HFFc6 (cell line): Measurements from ENCODE around the gene PPARA. TPM values are rescaled to one million over a fixed set of nuclear protein-coding genes. Genes with fewer than 3 reads are reported as not detected.

Experiments
- DNase-seq: peaks from one replicate; pipeline ENCODE4 v3.0.0-alpha.2; 2018
- H3K27ac Mint-ChIP-seq: 2 replicates; pipeline ENCODE4 v1.8.0; 2020; ENCODE audit warnings: mild to moderate bottlenecking, mixed read lengths
- H3K27me3 Mint-ChIP-seq: 2 replicates; pipeline ENCODE4 v1.8.0; 2021; ENCODE audit warnings: mild to moderate bottlenecking, moderate library complexity, mixed read lengths; ENCODE audit not compliant: insufficient read depth
- H3K36me3 Mint-ChIP-seq: 2 replicates; pipeline ENCODE4 v1.8.0; 2021; ENCODE audit warnings: low read depth, mixed read lengths
- H3K4me1 Mint-ChIP-seq: 2 replicates; pipeline ENCODE4 v1.8.0; 2020; ENCODE audit warnings: low read depth, mixed read lengths
- H3K4me3 Mint-ChIP-seq: 2 replicates; pipeline ENCODE4 v1.8.0; 2020; ENCODE audit warnings: mild to moderate bottlenecking, moderate library complexity, mixed read lengths
- H3K9me3 Mint-ChIP-seq: 2 replicates; pipeline ENCODE4 v1.8.0; 2020; ENCODE audit warnings: mild to moderate bottlenecking, mixed read lengths
- CTCF ChIP-seq: fragments of 200-600 bp; sonication (generic); IDR thresholded peaks from 2 replicates; pipeline ENCODE4 v1.5.0; 2021; ENCODE audit warnings: antibody characterized with exemption, mild to moderate bottlenecking
- total RNA-seq, 6 experiments: library from RNA; stranded (reverse); fragmentation: NEBNext Ultra II Directional; extraction: Animal tissue kit (Norgen Biotek cat#: 25700); gene quantifications; 2 replicates in 1 of 6; 3 replicates in 5 of 6; pipeline ENCODE4 v1.2.3, GENCODE V29; 2021

PPARA gene
- total RNA-seq, 6 experiments from 2014 or later = 14.1 to 16.0 (median 15.1) TPM

- H3K4me3 Mint-ChIP-seq = no peak overlapping the region
Measured at GRCh38 chr22:46122511-46122971, 27.8 kb upstream of the PPARA start.

DNA sequence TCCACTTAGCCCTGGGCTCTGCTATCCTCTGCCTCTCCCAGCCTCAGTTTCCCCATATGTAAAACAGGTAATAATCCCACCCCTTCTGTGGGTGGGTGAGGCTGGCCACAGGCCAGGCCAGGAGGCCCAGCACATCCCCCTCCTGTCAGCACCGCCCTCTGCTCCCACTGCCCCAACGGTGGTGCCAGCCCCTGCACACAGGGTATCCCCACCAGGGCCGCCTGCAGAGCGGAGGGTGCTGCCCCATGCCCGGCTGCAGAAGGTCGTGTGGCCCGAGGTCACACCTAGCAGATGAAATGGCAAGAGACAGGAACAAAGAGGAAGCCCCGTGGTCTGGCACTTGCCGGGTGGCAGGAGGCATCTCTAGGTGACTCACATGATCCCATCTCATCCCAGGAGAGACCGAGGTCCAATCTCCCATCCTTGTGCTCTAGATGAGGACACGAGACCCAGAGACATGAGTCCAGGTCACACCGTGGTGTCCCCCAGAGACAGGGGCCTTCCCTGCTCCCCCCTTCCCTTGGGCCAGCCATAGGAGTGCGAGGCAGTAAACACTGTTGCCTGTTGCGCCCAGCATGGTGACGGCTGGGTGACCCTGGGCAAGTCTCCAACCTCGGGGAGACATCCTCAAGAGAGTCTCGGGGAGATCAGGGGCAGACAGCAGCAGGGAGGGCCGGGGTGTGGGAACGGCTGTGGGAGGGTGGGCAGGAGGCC, 27.2 kb upstream of the PPARA start:
- DNase-seq = no peak

More at GRCh38 chr22:46122511-46122971, 27.8 kb upstream of the PPARA start:
- TF ChIP-seq CTCF = peak; percentile 94
- H3K27ac Mint-ChIP-seq = no peak overlapping the region
- peaks cover 35% of the 10 kb centered on the region for H3K27me3 Mint-ChIP-seq
- peaks cover 17% of the 10 kb centered on the region for H3K4me1 Mint-ChIP-seq
- no peaks in the 10 kb centered on the region for H3K36me3 Mint-ChIP-seq
- peaks cover 6% of the 10 kb centered on the region; the same call in 1 of the 2 replicates for H3K9me3 Mint-ChIP-seq
- no peak for DNase-seq

GRCh38 chr22:46123694-46124382, 26.5 kb upstream of the PPARA start:
- H3K27me3 Mint-ChIP-seq = peaks cover 22% of the 10 kb centered on the region
- H3K4me1 Mint-ChIP-seq = peaks cover 17% of the 10 kb centered on the region
- no peak for TF ChIP-seq CTCF
- no peaks in the 10 kb centered on the region for H3K36me3 Mint-ChIP-seq
- H3K9me3 Mint-ChIP-seq = peaks cover 6% of the 10 kb centered on the region; the same call in 1 of the 2 replicates
- no peak overlapping the region for H3K4me3 Mint-ChIP-seq
- no peak overlapping the region; the same call in 1 of the 2 replicates for H3K27ac Mint-ChIP-seq
- DNase-seq = no peak

More for the DNA sequence above, 27.2 kb upstream of the PPARA start:
- Mint-ChIP-seq H3K9me3 (peaks cover 6% of the 10 kb centered on the region; the same call in 1 of the 2 replicates), H3K4me3 (no peak overlapping the region), H3K27me3 (peaks cover 29% of the 10 kb centered on the region), H3K36me3 (no peaks in the 10 kb centered on the region), H3K27ac (no peak overlapping the region; the same call in 1 of the 2 replicates), H3K4me1 (peaks cover 17% of the 10 kb centered on the region)
- TF ChIP-seq CTCF = no peak

DNA sequence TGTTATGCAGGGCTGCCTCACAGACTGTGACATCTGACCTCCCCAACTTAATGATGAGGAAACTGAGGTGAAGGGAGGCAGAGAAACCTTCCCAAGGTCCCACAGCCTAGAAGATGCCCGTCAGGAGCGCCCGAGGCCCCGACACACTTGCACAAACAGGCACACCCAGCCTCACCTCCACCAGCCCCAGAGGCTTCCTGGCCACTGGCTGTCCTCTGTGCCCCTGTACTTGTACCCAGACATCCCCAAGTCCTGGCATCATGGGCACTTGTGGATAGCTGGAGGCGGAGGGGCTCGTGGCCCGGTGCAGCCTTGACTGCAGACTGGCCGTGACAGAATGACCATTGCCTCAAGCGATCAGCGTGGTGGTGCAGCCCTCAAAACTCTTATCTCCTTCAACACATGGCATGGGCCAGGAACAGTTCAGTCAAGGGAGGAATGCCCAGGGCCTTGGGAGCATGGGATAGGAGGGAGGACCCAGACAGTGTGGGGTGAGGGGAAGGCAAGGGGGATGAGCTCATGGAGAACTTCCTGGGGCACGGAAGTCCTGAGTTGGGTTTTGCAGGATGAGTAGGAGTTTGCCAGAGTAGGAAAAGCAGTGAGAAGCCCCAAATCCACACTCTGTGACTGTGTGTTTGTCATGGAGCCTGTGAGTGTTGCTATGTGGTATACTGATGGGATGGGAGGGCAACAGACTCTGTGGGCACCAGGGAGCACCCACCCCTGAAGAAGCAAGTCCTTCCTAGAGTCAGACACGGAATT, 25.8 kb upstream of the PPARA start:
- Mint-ChIP-seq H3K9me3 (peaks cover 6% of the 10 kb centered on the region; the same call in 1 of the 2 replicates), H3K27me3 (peaks cover 18% of the 10 kb centered on the region), H3K4me1 (peaks cover 17% of the 10 kb centered on the region), H3K36me3 (no peaks in the 10 kb centered on the region), H3K27ac (no peak overlapping the region), H3K4me3 (no peak overlapping the region)
- no peak for DNase-seq
- no peak for TF ChIP-seq CTCF

GRCh38 chr22:46125311-46125710, 25.0 kb upstream of the PPARA start:
- DNase-seq = no peak
- peaks cover 14% of the 10 kb centered on the region for H3K27me3 Mint-ChIP-seq
- no peaks in the 10 kb centered on the region for H3K9me3 Mint-ChIP-seq
- H3K36me3 Mint-ChIP-seq = no peaks in the 10 kb centered on the region
- H3K4me1 Mint-ChIP-seq = peaks cover 9% of the 10 kb centered on the region
- no peak overlapping the region for H3K27ac Mint-ChIP-seq
- TF ChIP-seq CTCF = no peak
- H3K4me3 Mint-ChIP-seq = no peak overlapping the region
